GM21576 (cell line): ENCODE measurements around the gene PLOD2.

Source experiments
- ATAC-seq: cut with Tn5 transposase; IDR thresholded peaks from one replicate; pipeline ENCODE4 v1.9.1; 2021; ENCODE audit warnings: mild to moderate bottlenecking, moderate library complexity; ENCODE audit not compliant: unreplicated experiment

PLOD2 gene

DNA sequence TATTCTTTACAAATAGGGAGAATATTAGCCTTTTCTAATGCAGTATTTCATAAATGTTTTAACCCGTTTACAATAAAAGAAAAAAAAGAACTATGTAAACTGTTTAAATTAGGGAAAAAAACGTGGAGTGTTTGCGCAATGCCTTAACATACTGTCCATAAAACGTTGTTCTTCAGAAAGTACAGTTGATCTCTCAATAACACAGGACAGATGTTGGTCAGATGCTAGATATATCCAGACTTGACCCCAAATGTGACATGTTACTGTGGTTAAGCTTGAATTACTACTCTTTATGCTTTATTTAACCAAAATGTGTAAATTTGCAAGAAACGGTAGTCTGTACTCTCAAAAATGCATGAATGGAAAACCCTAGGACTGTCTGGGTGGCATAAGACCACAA lies 110.3 kb downstream of the PLOD2 start:
- ATAC-seq: no peak

- no peak for ATAC-seq
These were observed 113.5 kb downstream of the PLOD2 start for GRCh38 chr3:146047485-146047884.

DNA sequence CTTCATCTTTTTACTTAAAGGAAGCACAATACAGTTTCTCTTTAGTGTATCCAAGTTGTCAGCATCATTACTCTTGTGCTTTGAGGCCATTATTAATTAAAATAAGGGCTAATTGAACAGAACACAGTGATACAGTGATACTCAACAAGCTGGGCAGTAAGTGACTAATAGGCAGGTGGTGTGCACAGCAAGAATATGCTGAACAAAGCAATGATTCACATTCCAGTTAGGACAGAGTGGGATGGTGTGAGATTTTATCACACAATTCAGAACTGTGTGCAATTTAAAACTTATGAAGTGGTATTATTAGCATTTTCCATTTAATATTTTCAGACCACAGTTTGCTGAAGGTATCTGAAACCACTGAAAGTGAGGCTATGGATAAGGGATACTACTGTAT lies 116.9 kb downstream of the PLOD2 start:
- ATAC-seq: no peak

- ATAC-seq: no peak
These were observed 120.4 kb downstream of the PLOD2 start for GRCh38 chr3:146040630-146041029.

DNA sequence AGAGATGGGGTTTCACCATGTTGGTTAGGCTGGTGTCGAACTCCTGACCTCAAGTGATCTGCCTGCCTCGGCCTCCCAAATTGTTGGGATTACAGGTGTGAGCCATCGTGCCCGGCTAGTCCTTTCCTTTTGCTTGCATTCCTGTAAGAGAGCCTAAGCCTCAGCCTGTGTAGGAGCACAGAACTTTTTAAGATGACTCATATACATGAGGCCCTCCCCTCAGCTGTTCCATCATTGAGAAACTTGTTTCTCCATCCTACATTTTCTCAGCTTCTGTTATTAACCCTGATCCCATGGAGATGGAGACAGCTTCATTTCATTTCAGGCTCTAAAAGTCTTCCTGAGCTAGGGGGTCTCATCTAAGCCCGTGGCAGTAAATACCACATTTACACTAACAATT lies 123.3 kb downstream of the PLOD2 start:
- no peak for ATAC-seq

DNA sequence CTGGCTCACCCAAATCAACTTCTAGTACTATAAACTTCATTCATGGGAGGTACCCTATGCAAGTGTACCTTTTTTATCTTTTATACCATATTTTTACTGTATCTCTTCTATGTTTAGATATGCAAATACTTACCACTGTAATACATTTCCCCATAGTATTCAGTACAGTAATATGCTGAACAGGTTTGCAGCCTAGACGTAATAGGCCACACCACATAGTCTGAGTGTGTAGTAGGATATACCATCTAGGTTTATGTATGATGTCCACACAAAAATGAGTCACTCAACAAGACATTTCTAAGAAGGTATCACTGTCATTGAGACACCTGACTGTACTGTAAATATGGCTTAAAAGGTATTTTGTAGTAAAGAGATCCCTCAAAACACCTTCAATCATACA lies 124.7 kb downstream of the PLOD2 start:
- ATAC-seq: no peak

DNA sequence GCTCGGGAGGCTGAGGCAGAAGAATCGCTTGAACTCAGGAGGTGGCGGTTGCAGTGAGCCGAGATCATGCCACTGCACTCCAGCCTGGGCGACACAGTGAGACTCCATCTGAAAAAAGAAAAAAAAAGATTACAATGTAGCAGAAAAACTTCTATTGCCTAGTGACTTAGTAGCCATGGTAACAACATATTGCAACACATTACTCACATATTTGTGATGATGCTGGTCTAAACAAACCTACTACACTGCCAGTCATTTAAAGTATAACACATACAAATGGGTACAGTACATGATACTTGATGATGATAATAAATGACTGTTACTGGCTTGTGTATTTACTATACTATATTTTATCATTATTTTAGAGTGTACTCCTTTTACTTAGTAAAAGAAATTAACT lies 125.6 kb downstream of the PLOD2 start:
- ATAC-seq: no peak

DNA sequence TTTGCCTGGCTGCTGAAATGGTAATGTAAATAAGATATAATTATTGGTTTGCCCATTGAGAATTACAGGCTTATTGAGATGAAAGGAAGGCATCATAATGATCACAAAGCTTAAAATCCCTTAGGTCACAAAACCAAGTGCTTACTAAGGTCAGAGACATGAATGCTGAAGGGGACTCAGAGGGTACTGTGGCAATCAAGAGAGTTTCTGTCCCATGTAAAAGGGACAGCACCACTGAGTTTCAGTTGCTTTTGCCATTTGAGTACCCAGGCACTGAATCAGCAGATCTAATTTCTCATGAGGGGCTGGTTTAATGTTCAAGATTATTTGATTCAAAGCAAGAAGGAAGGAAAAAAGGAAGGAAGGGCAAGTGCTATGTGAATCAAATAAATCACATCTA lies 127.0 kb downstream of the PLOD2 start:
- ATAC-seq: no peak

DNA sequence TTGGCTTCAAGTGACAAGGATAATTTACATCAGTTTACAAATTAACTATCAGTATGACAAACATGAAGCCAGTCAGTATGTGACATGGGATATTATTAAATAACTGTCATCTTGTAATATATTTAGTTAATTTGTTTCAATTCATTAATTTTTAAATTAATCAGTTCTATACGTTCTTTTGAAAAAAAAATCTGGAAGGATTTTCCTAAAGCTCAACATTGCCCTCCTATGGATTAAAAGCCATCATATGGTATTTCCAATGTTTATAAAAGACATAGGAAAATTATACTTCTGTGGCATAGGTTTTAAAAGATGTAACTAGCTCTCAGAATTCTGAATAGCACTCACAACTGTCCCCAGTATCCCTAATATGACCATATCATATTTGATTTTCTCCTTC lies 134.4 kb downstream of the PLOD2 start:
- ATAC-seq: no peak

DNA sequence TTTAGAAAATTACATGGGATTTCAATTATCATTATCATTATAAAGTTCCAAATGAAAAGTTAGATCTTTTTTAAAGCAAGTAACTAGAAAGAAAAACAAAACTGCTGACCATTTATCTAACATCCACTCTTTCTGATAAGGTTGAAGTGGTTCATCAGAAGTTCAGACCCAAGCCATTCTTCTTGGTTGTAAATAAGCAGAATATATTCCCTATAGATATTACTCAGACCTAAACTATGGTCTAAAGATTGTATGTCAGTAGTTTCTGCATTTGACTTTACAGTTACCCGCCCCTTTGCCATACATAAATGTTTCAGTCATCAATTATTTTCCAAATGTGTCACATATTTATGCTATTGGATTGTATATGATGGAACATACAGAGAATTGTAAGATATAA lies 136.7 kb downstream of the PLOD2 start:
- no peak for ATAC-seq

DNA sequence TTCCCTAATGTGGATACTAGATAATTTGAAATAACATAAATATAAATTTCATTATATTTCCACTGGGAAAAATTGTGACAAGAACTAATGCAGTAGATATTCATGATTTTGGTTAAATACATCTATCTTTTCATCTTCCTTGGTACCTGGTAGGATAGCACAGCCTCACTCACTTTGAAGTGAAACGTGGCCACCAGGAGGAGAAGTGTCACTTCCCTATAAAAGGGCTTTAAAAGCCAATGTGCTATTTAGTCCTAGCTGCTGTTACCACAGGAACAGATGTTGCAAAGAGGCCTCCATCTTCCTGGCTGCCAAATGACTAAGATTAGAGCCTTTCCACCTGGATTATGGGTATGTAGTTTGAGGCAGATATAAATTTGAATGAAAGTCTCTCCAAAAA lies 140.0 kb downstream of the PLOD2 start:
- no peak for ATAC-seq

GRCh38 chr3:146019508-146019907 lies 141.5 kb downstream of the PLOD2 start:
- no peak for ATAC-seq
